RWPE2 (cell line): ENCODE measurements around the gene TLL1.
A peak's percentile ranks its signal among the peaks of the same experiment; 100 is the strongest.

Source experiments
- ATAC-seq: fragments of 200-7000 bp; cut with Tn5 transposase; 3 replicates; pipeline ENCODE4 v1.9.1; 2021; ENCODE audit warnings: low read depth
- DNase-seq: peaks from one replicate; pipeline ENCODE4 v3.0.0-alpha.2; 2020; ENCODE audit warnings: low spot score
- H3K27ac ChIP-seq: fragments of 450-650 bp; 2 replicates; pipeline ENCODE4 v1.5.1; 2017; ENCODE audit warnings: mild to moderate bottlenecking; ENCODE audit not compliant: poor library complexity, severe bottlenecking
- H3K27me3 ChIP-seq: fragments of 250-450 bp; sonication (Bioruptor Pico); 2 replicates; pipeline ENCODE4 v1.5.1; 2021; ENCODE audit warnings: mild to moderate bottlenecking, moderate library complexity; ENCODE audit not compliant: insufficient read depth, poor library complexity, severe bottlenecking
- H3K36me3 ChIP-seq: fragments of 250-450 bp; sonication (Bioruptor Pico); 2 replicates; pipeline ENCODE4 v1.5.1; 2020; ENCODE audit warnings: low read depth, mild to moderate bottlenecking, moderate library complexity
- H3K4me1 ChIP-seq: fragments of 250-450 bp; sonication (Bioruptor Pico); 2 replicates; pipeline ENCODE4 v1.5.1; 2021; ENCODE audit warnings: mild to moderate bottlenecking, moderate library complexity; ENCODE audit not compliant: insufficient read depth, poor library complexity, severe bottlenecking
- H3K4me3 ChIP-seq: fragments of 250-450 bp; sonication (Bioruptor Pico); 2 replicates; pipeline ENCODE4 v1.5.1; 2021; ENCODE audit warnings: mild to moderate bottlenecking, moderate library complexity; ENCODE audit not compliant: severe bottlenecking
- H3K9me3 ChIP-seq: fragments of 250-450 bp; sonication (Bioruptor Pico); 2 replicates; pipeline ENCODE4 v1.5.1; 2021; ENCODE audit warnings: mild to moderate bottlenecking, moderate library complexity; ENCODE audit not compliant: severe bottlenecking
- TF ChIP-seq, protein P1 (sequence below): fragments of 450-650 bp; IDR thresholded peaks from one replicate; pipeline ENCODE4 v1.5.1; 2017; ENCODE audit warnings: mild to moderate bottlenecking, moderate library complexity; ENCODE audit not compliant: poor library complexity, severe bottlenecking

The TLL1 gene

DNA sequence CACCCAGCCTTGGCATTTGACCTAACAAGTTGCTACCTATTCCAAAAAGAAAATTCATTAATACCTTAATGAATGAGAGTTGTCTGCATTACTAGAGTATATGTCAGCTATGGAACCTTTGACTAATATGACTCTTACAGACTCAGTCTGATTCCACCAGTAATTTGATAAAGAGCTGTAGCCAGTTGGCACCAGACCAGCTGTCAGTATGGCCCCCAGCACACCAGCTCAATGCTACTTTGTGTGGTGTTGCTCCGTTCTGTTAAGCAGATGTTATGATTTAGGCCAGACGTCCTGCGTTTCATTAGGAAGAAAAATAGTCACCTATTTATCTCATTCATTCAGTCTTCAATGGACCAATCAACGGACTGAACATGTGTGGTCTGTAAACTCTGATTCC, 215.5 kb downstream of the TLL1 start:
- DNase-seq = no peak
- Histone ChIP-seq H3K9me3 (no peaks in the 10 kb centered on the region), H3K36me3 (0 out of 2 replicates have a peak, but pooled peaks cover 3% of the 10 kb centered on the region), H3K27ac (no peak overlapping the region), H3K27me3 (no peaks in the 10 kb centered on the region), H3K4me3 (no peak overlapping the region), H3K4me1 (peaks cover 8% of the 10 kb centered on the region)
- no peak for ATAC-seq
- TF ChIP-seq, protein P1, sequence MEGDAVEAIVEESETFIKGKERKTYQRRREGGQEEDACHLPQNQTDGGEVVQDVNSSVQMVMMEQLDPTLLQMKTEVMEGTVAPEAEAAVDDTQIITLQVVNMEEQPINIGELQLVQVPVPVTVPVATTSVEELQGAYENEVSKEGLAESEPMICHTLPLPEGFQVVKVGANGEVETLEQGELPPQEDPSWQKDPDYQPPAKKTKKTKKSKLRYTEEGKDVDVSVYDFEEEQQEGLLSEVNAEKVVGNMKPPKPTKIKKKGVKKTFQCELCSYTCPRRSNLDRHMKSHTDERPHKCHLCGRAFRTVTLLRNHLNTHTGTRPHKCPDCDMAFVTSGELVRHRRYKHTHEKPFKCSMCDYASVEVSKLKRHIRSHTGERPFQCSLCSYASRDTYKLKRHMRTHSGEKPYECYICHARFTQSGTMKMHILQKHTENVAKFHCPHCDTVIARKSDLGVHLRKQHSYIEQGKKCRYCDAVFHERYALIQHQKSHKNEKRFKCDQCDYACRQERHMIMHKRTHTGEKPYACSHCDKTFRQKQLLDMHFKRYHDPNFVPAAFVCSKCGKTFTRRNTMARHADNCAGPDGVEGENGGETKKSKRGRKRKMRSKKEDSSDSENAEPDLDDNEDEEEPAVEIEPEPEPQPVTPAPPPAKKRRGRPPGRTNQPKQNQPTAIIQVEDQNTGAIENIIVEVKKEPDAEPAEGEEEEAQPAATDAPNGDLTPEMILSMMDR = no peak

DNA sequence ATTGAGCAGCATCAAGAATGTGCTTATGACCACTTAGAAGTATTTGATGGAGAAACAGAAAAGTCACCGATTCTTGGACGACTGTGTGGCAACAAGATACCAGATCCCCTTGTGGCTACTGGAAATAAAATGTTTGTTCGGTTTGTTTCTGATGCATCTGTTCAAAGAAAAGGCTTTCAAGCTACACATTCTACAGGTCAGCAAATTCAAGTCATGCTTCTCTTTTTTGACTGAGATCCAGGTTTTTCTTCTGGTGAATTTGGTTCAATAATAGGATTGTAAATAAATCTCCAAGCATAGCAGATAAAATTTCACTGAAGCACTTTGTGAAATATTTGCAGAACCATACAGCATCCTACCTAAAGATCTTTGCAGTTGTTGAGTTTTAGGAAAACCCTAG, 218.1 kb downstream of the TLL1 start:
- TF ChIP-seq, protein P1 = no peak
- no peaks in the 10 kb centered on the region for H3K9me3 ChIP-seq
- ATAC-seq (no peak), DNase-seq (no peak)
- peaks cover 8% of the 10 kb centered on the region for H3K4me1 ChIP-seq
- H3K4me3 ChIP-seq = no peak overlapping the region
- H3K27ac ChIP-seq = no peak overlapping the region
- H3K36me3 ChIP-seq = 0 out of 2 replicates have a peak, but pooled peaks cover 3% of the 10 kb centered on the region
- no peaks in the 10 kb centered on the region for H3K27me3 ChIP-seq

DNA sequence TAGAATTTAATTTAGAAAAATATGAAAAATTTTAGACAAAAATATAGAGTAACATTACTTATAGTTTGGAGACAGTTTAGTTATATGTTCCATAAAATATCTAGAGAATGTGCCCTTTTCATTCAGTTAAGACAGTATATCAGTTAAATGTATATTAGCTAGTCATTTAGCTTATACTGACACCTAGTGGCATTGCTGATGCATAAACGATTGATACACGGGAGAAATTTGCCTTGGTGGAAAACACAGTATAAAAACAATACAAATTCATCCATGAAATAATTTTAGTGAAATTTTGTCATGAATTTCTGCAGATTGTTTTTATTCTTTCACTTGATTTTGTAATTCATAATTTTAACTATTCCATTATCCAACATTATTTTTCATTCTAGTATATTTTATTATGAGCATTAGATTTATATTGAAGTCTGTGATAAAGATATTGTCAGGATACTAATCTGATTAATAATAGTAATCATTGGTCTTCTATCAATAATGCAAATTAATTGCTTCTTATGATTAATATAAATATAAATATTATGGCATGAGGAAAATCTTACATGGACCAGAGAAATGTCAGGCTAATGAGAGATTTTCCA, 219.0 kb downstream of the TLL1 start:
- Histone ChIP-seq H3K36me3 (0 out of 2 replicates have a peak, but pooled peaks cover 3% of the 10 kb centered on the region), H3K4me3 (no peak overlapping the region), H3K9me3 (no peaks in the 10 kb centered on the region), H3K4me1 (peaks cover 8% of the 10 kb centered on the region), H3K27ac (no peak overlapping the region), H3K27me3 (no peaks in the 10 kb centered on the region)
- DNase-seq (no peak), ATAC-seq (peak; percentile 46; the same call in 1 of the 3 replicates)
- TF ChIP-seq, protein P1 = peak; percentile 95

DNA sequence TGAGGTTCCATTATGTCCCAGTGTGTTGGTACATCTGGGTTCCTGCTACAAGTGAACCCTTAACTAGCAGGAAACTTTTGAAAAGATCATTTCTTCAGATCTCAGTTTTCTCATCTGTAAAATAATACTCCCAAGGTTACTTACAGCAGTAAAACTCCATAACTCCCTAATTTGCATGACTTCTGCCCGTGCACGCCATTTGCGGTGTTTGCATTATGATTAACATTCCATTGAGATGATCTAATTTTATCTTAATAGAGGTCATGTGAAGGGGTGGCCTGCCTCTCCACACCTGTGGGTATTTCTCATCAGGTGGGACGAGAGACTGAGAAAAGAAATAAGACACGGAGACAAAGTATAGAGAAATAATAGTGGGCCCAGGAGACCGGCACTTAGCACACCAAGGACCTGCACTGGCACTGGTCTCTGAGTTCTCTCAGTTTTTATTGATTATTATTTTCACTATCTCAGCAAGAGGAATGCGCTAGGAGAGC, 219.8 kb downstream of the TLL1 start:
- TF ChIP-seq, protein P1 = no peak

DNA sequence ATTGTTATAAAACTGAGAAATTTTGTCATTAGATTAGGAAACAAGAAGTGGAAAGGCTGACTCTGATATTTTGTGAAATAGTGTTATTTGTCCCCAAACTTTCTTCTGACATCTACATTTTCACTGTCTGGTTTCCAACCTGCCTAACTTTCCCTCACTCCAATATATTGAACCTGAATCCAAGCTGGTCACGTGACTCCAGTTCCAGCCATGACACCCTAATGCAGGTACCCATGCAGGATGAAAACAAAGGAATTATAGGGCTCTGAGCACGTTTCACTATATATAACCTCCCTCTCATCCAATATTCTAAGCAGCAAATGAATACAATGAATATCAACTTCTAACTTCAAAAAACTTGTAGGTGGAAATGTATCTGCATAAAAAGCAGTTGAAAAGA, 231.6 kb downstream of the TLL1 start:
- no peak overlapping the region for H3K27ac ChIP-seq
- H3K27me3 ChIP-seq = no peaks in the 10 kb centered on the region
- no peaks in the 10 kb centered on the region for H3K9me3 ChIP-seq
- H3K36me3 ChIP-seq = no peaks in the 10 kb centered on the region
- ATAC-seq (no peak), DNase-seq (no peak)
- H3K4me3 ChIP-seq = no peak overlapping the region
- TF ChIP-seq, protein P1 = no peak
- no peaks in the 10 kb centered on the region for H3K4me1 ChIP-seq

More for the DNA sequence above, 219.8 kb downstream of the TLL1 start:
- H3K4me1 ChIP-seq = peaks cover 8% of the 10 kb centered on the region
- DNase-seq = no peak
- no peak overlapping the region for H3K27ac ChIP-seq
- H3K9me3 ChIP-seq = no peaks in the 10 kb centered on the region
- 0 out of 2 replicates have a peak, but pooled peaks cover 3% of the 10 kb centered on the region for H3K36me3 ChIP-seq
- H3K4me3 ChIP-seq = no peak overlapping the region
- no peaks in the 10 kb centered on the region for H3K27me3 ChIP-seq
- peak; percentile 36; the same call in 1 of the 3 replicates for ATAC-seq
